ENCODE results near the gene IL37.

IL37 gene

GRCh38 chr2:112939425-112939824 is 28.5 kb downstream of the IL37 start (continued):
- TF ChIP-seq PRDM4 (tag by site-specific recombination; IDR thresholded peaks at IDR 0.05) (no peak), KLF8 (tag by site-specific recombination; IDR thresholded peaks at IDR 0.05) (no peak), ZNF37A (tag by site-specific recombination; IDR thresholded peaks at IDR 0.05) (no peak), ZFP3 (tag by site-specific recombination; IDR thresholded peaks at IDR 0.05; ENCODE audit: low read depth) (no peak), BCL11A (tag by site-specific recombination; IDR thresholded peaks at IDR 0.05; ENCODE audit: low read depth) (no peak), OSR2 (tag by site-specific recombination; IDR thresholded peaks at IDR 0.05) (no peak), ZNF501 (tag by site-specific recombination; IDR thresholded peaks at IDR 0.05) (no peak)

GRCh38 chr2:112940859-112941625 is 30.1 kb downstream of the IL37 start:
- no peaks in the 10 kb centered on the region for H3K9me3 ChIP-seq (ENCODE audit: control insufficient read depth, insufficient read depth, low read depth, low read length)
- ChIA-PET POLR2A (interaction anchor here (0.7 to 1.3 kb wide), 3 partner anchors 191 to 1009 kb away, joined by 3 to 7 read pairs (median 5); partner anchors contain the start of gene SLC20A1), CTCF (interaction anchor here (0.6 to 4.9 kb wide), 63 partner anchors 10 to 1053 kb away, joined by 3 to 177 read pairs (median 4); partner anchors contain the start of genes IL36A, IL36G and IL37)
- TF ChIP-seq ZNF654 (tag by site-specific recombination; IDR thresholded peaks at IDR 0.05; ENCODE audit: low read depth) (no peak), ZNF658 (tag by site-specific recombination; IDR thresholded peaks at IDR 0.05) (no peak), ZNF169 (tag by site-specific recombination; IDR thresholded peaks at IDR 0.05) (no peak), ZNF184 (tag by site-specific recombination; IDR thresholded peaks at IDR 0.05) (no peak), PRDM4 (tag by site-specific recombination; IDR thresholded peaks at IDR 0.05) (no peak), OSR2 (tag by site-specific recombination; IDR thresholded peaks at IDR 0.05) (no peak), ZNF354C (tag by site-specific recombination; IDR thresholded peaks at IDR 0.05; ENCODE audit: borderline replicate concordance, low read depth) (no peak), ZNF121 (tag by site-specific recombination; IDR thresholded peaks at IDR 0.05) (no peak), SP3 (tag by site-specific recombination; IDR thresholded peaks at IDR 0.05) (no peak), ZBTB48 (tag by site-specific recombination; IDR thresholded peaks at IDR 0.05) (no peak), ZNF791 (tag by site-specific recombination; IDR thresholded peaks at IDR 0.05) (no peak), PRDM6 (tag by site-specific recombination; IDR thresholded peaks at IDR 0.05) (no peak), ZNF266 (tag by site-specific recombination; IDR thresholded peaks at IDR 0.05; ENCODE audit: low read depth) (no peak), ZNF510 (tag by site-specific recombination; IDR thresholded peaks at IDR 0.05; ENCODE audit: insufficient replicate concordance) (no peak), ZNF211 (tag by site-specific recombination; IDR thresholded peaks at IDR 0.05; ENCODE audit: low read depth) (no peak), ZNF394 (tag by site-specific recombination; IDR thresholded peaks at IDR 0.05; ENCODE audit: borderline replicate concordance) (no peak), ZNF433 (tag by site-specific recombination; IDR thresholded peaks at IDR 0.05; ENCODE audit: low read depth) (no peak), ATF2 (tag by site-specific recombination; IDR thresholded peaks at IDR 0.05; ENCODE audit: low read depth) (no peak), MZF1 (tag by site-specific recombination; IDR thresholded peaks at IDR 0.05; ENCODE audit: borderline replicate concordance) (no peak)
- H3K27ac ChIP-seq (ENCODE audit: extremely low read depth, low read depth, low read length), result no peak overlapping the region
- no peaks in the 10 kb centered on the region for H3K36me3 ChIP-seq (ENCODE audit: control insufficient read depth in 2 of 2, insufficient read depth in 1 of 2, low read length in 2 of 2)
- no peaks in the 10 kb centered on the region for H3K4me1 ChIP-seq (ENCODE audit: control insufficient read depth, insufficient read depth, low read length)
- H3K4me3 ChIP-seq (ENCODE audit: low read depth, low read length), result no peak overlapping the region
